Thoracic aorta (tissue), 2 donors: ENCODE data around the gene CRYGS. TPM values are rescaled to one million over a fixed set of nuclear protein-coding genes. Genes with fewer than 3 reads are reported as not detected.

Source experiments
- ATAC-seq: fragments of 150-250 bp; one replicate; pipeline ENCODE4 v1.8.0; 2017; ENCODE audit warnings: low read depth; ENCODE audit not compliant: insufficient number of reproducible peaks, low FRiP score
- DNase-seq: peaks from one replicate; pipeline ENCODE4 v3.0.0-alpha.2; 2020; ENCODE audit warnings: low spot score
- H3K27ac ChIP-seq, 2 donors: fragments of 200-600 bp; sonication (generic); 1 replicate in 1 of 2; 2 replicates in 1 of 2; pipeline ENCODE4 v1.5.1; 2016; ENCODE audit warnings: mild to moderate bottlenecking in 2 of 2, moderate library complexity in 2 of 2
- H3K27me3 ChIP-seq: fragments of 200-600 bp; sonication (generic); replicated peaks from 2 replicates; pipeline ENCODE4 v1.6.0; 2016; ENCODE audit warnings: mild to moderate bottlenecking; ENCODE audit not compliant: insufficient read depth
- H3K36me3 ChIP-seq: fragments of 200-600 bp; sonication (generic); one replicate; pipeline ENCODE4 v1.5.1; 2016
- H3K4me1 ChIP-seq, 2 donors: fragments of 200-600 bp; sonication (generic); 1 replicate in 1 of 2; 2 replicates in 1 of 2; pipeline versions ENCODE4 v1.5.1 to v1.6.0; 2016; ENCODE audit warnings: low read depth in 2 of 2, mild to moderate bottlenecking in 1 of 2; ENCODE audit not compliant: control insufficient read depth in 1 of 2
- H3K4me3 ChIP-seq: fragments of 200-600 bp; sonication (generic); 2 replicates; pipeline ENCODE4 v1.5.1; 2016; ENCODE audit warnings: mild to moderate bottlenecking
- H3K9me3 ChIP-seq: fragments of 200-600 bp; sonication (generic); 2 replicates; pipeline ENCODE4 v1.5.1; 2016
- total RNA-seq, 2 donors: library from RNA; depleted of rRNA; stranded (reverse); fragments of >200 nt; gene quantifications; one replicate each; pipeline versions ENCODE4 v1.1.0 to v1.2.3, GENCODE V29; 2016
- TF ChIP-seq, protein P1 (sequence below): fragments of 200-600 bp; sonication (generic); IDR thresholded peaks from one replicate; pipeline ENCODE4 v1.5.1; 2019; ENCODE audit warnings: antibody characterized with exemption

The CRYGS gene
- 1 to 10 TPM; 3.7 to 4.4 TPM for total RNA-seq

GRCh38 chr3:186544281-186544680 is at the start of gene CRYGS:
Gene CRYGS, minus strand, starts transcription at chr3:186544380. Its CDS starts 54 bp downstream, at chr3:186544326.
- Histone ChIP-seq H3K36me3 (peaks cover under 1% of the 10 kb centered on the region), H3K4me3 (no peak within 1 kb of the TSS), H3K4me1 (peaks cover 0 to 6% of the 10 kb centered on the region in 2 donors), H3K27me3 (no peaks in the 10 kb centered on the region), H3K9me3 (no peaks in the 10 kb centered on the region), H3K27ac (no peak within 1 kb of the TSS)
- no peak for ATAC-seq
- DNase-seq = no peak
- TF ChIP-seq, protein P1, sequence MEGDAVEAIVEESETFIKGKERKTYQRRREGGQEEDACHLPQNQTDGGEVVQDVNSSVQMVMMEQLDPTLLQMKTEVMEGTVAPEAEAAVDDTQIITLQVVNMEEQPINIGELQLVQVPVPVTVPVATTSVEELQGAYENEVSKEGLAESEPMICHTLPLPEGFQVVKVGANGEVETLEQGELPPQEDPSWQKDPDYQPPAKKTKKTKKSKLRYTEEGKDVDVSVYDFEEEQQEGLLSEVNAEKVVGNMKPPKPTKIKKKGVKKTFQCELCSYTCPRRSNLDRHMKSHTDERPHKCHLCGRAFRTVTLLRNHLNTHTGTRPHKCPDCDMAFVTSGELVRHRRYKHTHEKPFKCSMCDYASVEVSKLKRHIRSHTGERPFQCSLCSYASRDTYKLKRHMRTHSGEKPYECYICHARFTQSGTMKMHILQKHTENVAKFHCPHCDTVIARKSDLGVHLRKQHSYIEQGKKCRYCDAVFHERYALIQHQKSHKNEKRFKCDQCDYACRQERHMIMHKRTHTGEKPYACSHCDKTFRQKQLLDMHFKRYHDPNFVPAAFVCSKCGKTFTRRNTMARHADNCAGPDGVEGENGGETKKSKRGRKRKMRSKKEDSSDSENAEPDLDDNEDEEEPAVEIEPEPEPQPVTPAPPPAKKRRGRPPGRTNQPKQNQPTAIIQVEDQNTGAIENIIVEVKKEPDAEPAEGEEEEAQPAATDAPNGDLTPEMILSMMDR = no peak

- no peak overlapping the region for H3K4me3 ChIP-seq
- ATAC-seq = no peak
- peaks cover 0 to 4% of the 10 kb centered on the region in 2 donors for H3K4me1 ChIP-seq
- no peaks in the 10 kb centered on the region for H3K36me3 ChIP-seq
- H3K9me3 ChIP-seq = no peaks in the 10 kb centered on the region
- H3K27ac ChIP-seq = no peak overlapping the region
- TF ChIP-seq, protein P1 = no peak
- no peak for DNase-seq
- no peaks in the 10 kb centered on the region for H3K27me3 ChIP-seq
These were observed 49.7 kb upstream of the CRYGS start for GRCh38 chr3:186593862-186594261.

- no peaks in the 10 kb centered on the region for H3K27me3 ChIP-seq
- ATAC-seq = no peak
- H3K4me1 ChIP-seq = no peaks in the 10 kb centered on the region
- DNase-seq = no peak
- no peaks in the 10 kb centered on the region for H3K36me3 ChIP-seq
- no peaks in the 10 kb centered on the region for H3K9me3 ChIP-seq
- H3K4me3 ChIP-seq = no peak overlapping the region
- H3K27ac ChIP-seq = no peak overlapping the region
- TF ChIP-seq, protein P1 = no peak
These were observed 48.5 kb upstream of the CRYGS start for GRCh38 chr3:186592682-186593081.

DNA sequence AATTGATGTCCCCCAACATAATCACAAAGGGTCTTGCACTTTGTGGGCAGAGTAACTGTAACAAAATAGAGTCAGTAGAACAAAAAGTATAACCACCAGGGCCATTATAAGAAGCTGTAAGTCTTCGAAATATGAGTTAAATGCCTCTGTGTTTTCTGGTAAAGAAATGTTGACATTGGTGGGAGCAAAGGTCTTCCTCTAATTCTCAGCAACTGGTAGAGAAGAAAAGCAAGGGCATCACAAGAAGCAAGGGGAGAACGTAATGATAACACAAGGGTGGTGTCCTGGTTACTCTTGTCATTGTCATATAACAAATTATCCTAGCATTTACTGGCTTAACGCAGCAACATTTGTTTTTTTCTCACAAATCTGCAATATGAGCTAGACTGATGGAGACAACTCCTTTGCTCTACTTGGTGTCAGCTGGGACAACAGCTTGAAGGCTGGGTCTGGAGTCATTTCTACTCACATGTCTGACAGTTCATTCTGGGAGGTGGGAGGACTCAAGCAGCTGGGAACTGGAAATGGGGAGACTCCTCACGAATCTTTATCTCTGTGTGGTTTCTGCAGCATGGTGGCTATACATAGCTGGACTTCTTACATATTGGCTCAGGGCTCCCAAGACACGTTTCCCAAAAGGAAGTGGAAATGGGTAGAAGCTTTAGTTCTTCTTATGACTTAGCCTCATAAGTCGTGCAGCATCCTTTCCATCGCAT is 46.6 kb upstream of the CRYGS start:
- Histone ChIP-seq H3K9me3 (no peaks in the 10 kb centered on the region), H3K4me1 (no peaks in the 10 kb centered on the region), H3K4me3 (no peak overlapping the region), H3K36me3 (no peaks in the 10 kb centered on the region), H3K27ac (no peak overlapping the region), H3K27me3 (no peaks in the 10 kb centered on the region)
- DNase-seq (no peak), ATAC-seq (no peak)
- TF ChIP-seq, protein P1 = no peak

GRCh38 chr3:186589856-186590579 is 45.8 kb upstream of the CRYGS start:
- H3K4me1 ChIP-seq = no peaks in the 10 kb centered on the region
- no peak overlapping the region for H3K27ac ChIP-seq
- DNase-seq (no peak), ATAC-seq (no peak)
- H3K36me3 ChIP-seq = peaks cover 3% of the 10 kb centered on the region
- H3K9me3 ChIP-seq = no peaks in the 10 kb centered on the region
- TF ChIP-seq, protein P1 = no peak
- H3K4me3 ChIP-seq = no peak overlapping the region
- no peaks in the 10 kb centered on the region for H3K27me3 ChIP-seq
